OCI-M2 (cell line): ENCODE results near the gene TRAP1.

ENCODE experiments used
- DNase-seq: peaks from one replicate; lab custom pipeline; 2025; ENCODE audit not compliant: unreplicated experiment; lab: John Stamatoyannopoulos, UW

Gene TRAP1

DNA sequence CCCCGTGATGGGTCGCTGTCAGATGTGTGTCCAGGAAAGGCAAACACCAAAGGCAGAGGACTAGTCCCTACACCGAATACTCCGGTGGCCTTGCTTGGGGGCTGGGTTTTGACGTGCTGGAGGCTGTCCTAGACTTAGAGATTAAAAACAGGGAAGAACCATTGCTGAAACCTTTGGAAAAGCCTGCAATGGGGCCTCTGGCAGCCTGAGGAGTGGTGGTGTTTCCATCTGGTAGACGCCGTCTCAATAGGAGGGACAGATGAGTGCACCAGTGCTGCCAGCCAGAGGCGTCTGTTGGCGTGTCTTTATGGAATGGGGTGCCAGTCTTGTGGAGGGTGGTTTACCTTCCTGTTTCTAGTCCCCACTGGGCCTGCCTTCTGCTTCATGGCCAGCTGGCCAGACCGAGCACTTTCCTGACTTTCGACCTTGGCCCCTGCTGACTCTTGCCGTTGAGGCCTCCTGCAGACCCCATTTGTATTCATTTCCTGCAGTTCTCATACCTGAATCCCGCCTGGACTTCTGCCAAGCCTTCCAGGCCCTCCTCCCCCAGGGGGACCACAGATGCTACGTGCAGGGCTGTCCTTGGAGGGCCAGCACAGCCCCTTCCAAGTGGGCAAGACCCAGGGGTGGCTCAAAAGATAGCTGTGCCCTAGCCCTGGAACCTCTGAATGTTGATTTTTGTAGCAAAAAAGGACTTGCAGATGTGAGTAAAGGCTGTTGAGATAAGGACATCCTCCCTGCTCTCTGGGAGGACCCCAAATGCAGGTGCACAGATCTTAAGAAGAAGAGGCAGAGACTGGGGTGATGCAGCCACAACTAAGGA lies 64.7 kb downstream of the TRAP1 start:
- no peak for DNase-seq

GRCh38 chr16:3651461-3652372 lies 65.6 kb downstream of the TRAP1 start:
- DNase-seq: no peak

DNA sequence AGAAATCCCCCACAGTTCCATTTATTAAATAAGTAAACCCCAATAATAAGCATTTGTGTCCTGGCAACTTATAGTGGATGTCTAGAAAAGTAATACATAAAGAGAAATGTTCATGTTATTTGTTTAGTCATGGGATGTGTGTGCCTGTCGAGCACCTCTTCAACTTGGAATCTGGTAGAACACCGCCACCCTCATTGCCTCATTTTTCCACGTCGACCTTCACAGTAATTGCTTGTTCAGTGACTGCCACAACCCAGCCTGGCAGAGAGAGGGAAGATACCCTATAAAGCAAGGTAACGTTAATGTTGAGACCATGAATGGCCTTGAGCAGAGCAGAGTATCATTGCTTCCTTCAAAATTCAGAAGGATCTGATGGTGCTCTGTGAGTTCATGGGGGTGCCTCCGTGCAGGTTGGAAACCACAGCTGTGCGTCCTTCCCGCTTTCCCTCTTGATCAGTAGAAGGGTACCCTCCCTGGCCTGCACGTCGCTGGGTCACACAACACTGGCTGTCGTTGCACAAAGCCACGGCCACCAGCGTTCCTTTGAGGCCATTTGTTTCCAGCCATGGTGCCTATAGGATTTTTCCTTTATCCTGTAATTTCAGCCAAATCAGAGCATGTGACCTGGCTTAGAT lies 66.6 kb downstream of the TRAP1 start:
- DNase-seq: no peak

GRCh38 chr16:3646348-3646920 lies 70.9 kb downstream of the TRAP1 start:
- DNase-seq: no peak

DNA sequence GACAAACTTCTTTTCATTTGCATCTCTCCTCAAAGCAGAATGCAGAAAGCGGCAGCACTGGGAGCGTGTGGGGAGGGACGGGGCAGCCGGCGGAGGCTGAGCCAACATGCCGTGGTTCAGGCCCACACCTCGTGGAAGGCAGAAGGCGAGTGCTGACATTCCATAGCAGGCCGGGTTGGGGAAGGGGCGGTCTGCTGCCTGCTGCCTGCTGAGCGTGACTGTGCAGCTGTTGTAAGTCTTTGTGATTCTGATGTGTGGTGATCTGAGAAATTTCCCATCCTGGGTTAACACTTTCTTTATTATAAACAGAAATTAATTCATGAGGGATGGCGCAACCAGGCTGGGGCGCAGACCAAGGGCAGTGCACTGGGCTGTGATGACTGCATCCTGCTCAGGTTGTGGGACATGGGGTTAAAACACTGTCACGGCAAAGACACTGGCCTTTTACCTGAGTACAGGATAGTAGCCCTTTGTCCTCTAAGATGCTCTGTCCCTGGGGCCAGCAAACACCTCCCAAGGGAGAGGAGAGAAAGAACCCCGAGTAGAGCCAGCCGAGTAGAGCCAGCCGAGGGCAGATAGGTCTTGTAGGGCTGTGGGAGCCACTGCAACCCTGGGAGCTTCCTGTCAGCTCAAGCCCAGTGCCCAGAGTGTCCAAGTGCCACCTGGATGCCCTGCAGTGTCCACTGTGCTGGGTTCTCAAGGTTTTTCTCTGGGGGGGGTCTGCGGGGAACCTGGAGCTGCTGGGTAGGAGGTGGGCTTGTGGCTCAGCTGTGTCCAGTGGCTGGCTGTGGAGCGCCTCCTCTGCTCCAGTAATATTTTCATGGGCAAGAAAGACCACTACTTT lies 71.6 kb downstream of the TRAP1 start:
- DNase-seq: no peak

GRCh38 chr16:3645108-3645503 lies 72.2 kb downstream of the TRAP1 start:
- no peak for DNase-seq

- DNase-seq: no peak
Measured at GRCh38 chr16:3643095-3643730, 74.1 kb downstream of the TRAP1 start.

- DNase-seq: no peak
Measured at GRCh38 chr16:3642397-3643094, 74.8 kb downstream of the TRAP1 start.

- DNase-seq: no peak
Measured at GRCh38 chr16:3641801-3642396, 75.4 kb downstream of the TRAP1 start.

GRCh38 chr16:3640632-3641501 lies 76.5 kb downstream of the TRAP1 start:
- no peak for DNase-seq

DNA sequence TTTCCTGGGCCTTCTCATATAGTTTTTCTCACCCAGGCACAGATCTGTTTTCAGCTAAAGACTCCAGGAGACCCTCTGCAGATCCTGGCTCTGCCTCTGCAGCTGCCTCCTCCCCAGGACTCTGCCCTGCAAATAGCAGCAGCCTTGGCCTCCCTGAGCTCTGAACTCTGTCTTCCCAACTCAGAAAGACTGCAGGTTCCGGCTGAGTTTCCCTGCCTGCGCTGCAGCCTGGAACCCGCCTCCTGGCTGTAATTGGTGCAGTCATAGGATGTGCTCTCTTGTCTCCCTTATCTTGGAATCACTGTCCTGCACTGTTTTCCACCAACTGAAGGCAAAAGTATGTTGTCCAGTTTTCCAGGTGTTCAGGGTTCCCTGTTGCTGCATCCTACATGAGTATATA lies 77.1 kb downstream of the TRAP1 start:
- no peak for DNase-seq

- no peak for DNase-seq
Measured at GRCh38 chr16:3638916-3639644, 78.2 kb downstream of the TRAP1 start.

DNA sequence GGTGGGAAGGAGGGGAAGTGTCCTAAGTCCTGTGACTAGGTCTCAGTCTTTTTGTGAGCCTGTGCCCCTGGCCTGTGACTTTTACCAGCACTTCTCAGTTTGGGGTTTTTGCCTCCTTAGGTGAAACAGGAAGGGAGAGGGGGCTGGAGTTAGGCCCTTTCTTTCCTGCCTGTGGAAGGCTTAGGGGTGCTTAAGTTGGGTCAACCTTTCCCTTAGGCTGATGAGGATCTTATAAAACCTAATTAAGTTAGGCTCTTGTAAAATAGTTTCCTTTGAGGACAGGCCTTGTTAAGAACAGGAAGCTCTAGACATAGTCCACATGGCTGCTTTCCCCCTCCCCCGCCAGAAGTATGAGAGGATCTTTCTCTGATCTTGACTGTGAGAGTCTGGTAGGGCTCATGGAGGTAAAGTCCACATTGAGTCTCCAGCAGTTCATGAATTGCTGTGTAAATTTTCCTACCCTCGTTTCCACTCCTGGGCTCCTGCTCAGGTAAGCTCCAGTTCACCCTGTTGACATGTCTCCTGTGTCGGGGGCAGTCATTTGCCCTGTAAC lies 79.9 kb downstream of the TRAP1 start:
- DNase-seq: no peak

DNA sequence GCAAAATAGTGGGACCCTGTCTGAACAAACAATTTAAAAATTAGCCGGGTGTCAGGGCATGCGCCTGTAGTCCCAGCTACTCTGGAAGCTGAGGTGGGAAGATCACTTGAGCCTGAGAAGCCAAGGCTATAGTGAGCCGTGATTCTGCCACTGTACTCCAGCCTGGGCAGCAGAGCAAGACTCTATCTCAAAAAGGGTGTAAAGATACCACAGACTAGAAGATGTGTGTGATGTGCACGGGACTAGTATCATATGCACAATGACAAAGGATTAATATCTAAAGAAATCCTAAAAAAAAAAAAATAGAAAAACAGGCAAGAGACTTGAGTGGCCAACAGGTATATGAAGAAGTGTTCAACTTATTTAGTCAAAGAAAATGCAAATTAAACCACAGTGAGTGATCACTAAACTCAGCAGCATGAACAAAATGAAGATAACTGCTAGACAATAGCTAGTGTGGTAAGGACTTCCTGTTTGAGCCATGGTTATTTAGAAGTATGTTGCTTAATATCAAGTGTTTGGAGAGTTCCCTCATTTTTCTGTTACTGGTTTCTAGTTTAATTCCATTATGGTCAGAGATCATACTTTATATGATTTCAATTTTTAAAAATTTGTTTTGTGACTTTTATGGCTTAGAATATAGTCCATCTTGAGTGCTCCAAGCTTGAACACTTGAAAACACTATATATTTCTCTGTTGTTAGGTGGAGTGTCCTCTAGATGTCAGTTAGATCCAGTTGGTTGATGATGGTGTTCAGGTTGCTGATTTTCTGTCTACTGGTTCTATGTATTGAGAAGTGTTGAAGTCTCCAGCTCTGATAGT lies 91.2 kb downstream of the TRAP1 start:
- no peak for DNase-seq

GRCh38 chr16:3625331-3625730 lies 92.0 kb downstream of the TRAP1 start:
- DNase-seq: no peak

GRCh38 chr16:3623642-3624041 lies 93.7 kb downstream of the TRAP1 start:
- DNase-seq: no peak
